HepG2 (cell line): Measurements from ENCODE around the gene NUBPL.
"Not testable (repeated sequence)": the region's sequence is repeated elsewhere in the genome, so short reads cannot be mapped to it uniquely, and the experiment has no call there.

Experiments
- ELF4 ChIP-seq: sonication (generic); formaldehyde crosslinking; IDR thresholded peaks from 2 replicates; pipeline ENCODE4 v1.5.0; 2020; ENCODE audit warnings: missing genetic modification reagents, mild to moderate bottlenecking, moderate library complexity, borderline replicate concordance
- SALL2 ChIP-seq: sonication (generic); formaldehyde crosslinking; IDR thresholded peaks from 2 replicates; pipeline ENCODE4 v1.8.1; 2023; ENCODE audit warnings: mild to moderate bottlenecking, missing genetic modification reagents, inconsistent platforms
- SIN3A ChIP-seq: IDR thresholded peaks from 2 replicates; pipeline ENCODE4 v1.6.1; 2011; ENCODE audit warnings: low read depth, mild to moderate bottlenecking, control low read depth, low read length, borderline replicate concordance
- SNAI1 ChIP-seq: sonication (generic); formaldehyde crosslinking; IDR thresholded peaks from 2 replicates; pipeline ENCODE4 v1.5.0; 2020; ENCODE audit warnings: mild to moderate bottlenecking, missing genetic modification reagents, borderline replicate concordance
- ZBTB7A ChIP-seq: sonication (generic); formaldehyde crosslinking; IDR thresholded peaks from 2 replicates; pipeline ENCODE4 v1.8.0; 2022; ENCODE audit warnings: mild to moderate bottlenecking, missing genetic modification reagents
- TF ChIP-seq, protein P1 (sequence below): sonication (generic); formaldehyde crosslinking; IDR thresholded peaks from 2 replicates; pipeline ENCODE4 v1.5.0; 2020; ENCODE audit warnings: mild to moderate bottlenecking, missing genetic modification reagents, moderate library complexity
- TF ChIP-seq, protein P2 (sequence below): IDR thresholded peaks from 2 replicates; pipeline ENCODE4 v1.6.1; 2012; ENCODE audit warnings: low read depth, low read length, improper control_type of control experiment
- TF ChIP-seq, protein P3 (sequence below): sonication (generic); formaldehyde crosslinking; IDR thresholded peaks from 2 replicates; pipeline ENCODE4 v1.4.0; 2020; ENCODE audit warnings: low read depth, mild to moderate bottlenecking, missing genetic modification reagents
- TF ChIP-seq, protein P4 (sequence below): IDR thresholded peaks from 2 replicates; pipeline ENCODE4 v1.6.1; 2016
- TF ChIP-seq, protein P5 (sequence below): sonication (generic); formaldehyde crosslinking; IDR thresholded peaks from 2 replicates; pipeline ENCODE4 v1.4.0; 2020; ENCODE audit warnings: mild to moderate bottlenecking, missing genetic modification reagents
- TF ChIP-seq, protein P6 (sequence below): sonication (generic); formaldehyde crosslinking; IDR thresholded peaks from 2 replicates; pipeline ENCODE4 v1.4.0; 2020; ENCODE audit warnings: missing genetic modification reagents, borderline replicate concordance
- TF ChIP-seq, protein P7 (sequence below): sonication (generic); formaldehyde crosslinking; IDR thresholded peaks from 2 replicates; pipeline ENCODE4 v1.5.0; 2020; ENCODE audit warnings: missing genetic modification reagents, mild to moderate bottlenecking, borderline replicate concordance

DNA sequence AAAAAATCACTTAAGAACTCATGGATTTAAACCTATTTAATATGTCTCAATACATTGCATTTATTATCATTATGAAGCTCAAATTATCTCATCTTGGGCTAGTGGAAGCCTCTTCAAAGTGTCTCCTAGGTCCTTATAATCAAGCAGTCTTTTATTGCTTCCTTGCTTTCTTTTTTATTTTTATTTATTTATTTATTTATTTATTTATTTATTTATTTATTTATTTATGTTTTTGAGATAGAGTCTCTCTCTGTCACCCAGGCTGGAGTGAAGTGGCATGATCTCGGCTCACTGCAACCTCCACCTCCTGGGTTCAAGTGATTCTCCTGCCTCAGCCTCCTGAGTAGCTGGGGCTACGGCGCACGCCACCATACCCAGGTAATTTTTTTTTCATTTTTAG lies 329.0 kb downstream of the NUBPL start:
- TF ChIP-seq, protein P1, sequence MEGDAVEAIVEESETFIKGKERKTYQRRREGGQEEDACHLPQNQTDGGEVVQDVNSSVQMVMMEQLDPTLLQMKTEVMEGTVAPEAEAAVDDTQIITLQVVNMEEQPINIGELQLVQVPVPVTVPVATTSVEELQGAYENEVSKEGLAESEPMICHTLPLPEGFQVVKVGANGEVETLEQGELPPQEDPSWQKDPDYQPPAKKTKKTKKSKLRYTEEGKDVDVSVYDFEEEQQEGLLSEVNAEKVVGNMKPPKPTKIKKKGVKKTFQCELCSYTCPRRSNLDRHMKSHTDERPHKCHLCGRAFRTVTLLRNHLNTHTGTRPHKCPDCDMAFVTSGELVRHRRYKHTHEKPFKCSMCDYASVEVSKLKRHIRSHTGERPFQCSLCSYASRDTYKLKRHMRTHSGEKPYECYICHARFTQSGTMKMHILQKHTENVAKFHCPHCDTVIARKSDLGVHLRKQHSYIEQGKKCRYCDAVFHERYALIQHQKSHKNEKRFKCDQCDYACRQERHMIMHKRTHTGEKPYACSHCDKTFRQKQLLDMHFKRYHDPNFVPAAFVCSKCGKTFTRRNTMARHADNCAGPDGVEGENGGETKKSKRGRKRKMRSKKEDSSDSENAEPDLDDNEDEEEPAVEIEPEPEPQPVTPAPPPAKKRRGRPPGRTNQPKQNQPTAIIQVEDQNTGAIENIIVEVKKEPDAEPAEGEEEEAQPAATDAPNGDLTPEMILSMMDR, result not testable (repeated sequence)
- not testable (repeated sequence) for TF ChIP-seq ZBTB7A; SALL2; SIN3A; SNAI1; ELF4 (CRISPR knock-in tag)
- TF ChIP-seq, protein P2, sequence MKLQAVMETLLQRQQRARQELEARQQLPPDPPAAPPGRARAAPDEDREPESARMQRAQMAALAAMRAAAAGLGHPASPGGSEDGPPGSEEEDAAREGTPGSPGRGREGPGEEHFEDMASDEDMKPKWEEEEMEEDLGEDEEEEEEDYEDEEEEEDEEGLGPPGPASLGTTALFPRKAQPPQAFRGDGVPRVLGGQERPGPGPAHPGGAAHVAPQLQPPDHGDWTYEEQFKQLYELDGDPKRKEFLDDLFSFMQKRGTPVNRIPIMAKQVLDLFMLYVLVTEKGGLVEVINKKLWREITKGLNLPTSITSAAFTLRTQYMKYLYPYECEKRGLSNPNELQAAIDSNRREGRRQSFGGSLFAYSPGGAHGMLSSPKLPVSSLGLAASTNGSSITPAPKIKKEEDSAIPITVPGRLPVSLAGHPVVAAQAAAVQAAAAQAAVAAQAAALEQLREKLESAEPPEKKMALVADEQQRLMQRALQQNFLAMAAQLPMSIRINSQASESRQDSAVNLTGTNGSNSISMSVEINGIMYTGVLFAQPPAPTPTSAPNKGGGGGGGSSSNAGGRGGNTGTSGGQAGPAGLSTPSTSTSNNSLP, result not testable (repeated sequence)
- TF ChIP-seq, protein P3, sequence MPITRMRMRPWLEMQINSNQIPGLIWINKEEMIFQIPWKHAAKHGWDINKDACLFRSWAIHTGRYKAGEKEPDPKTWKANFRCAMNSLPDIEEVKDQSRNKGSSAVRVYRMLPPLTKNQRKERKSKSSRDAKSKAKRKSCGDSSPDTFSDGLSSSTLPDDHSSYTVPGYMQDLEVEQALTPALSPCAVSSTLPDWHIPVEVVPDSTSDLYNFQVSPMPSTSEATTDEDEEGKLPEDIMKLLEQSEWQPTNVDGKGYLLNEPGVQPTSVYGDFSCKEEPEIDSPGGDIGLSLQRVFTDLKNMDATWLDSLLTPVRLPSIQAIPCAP (CRISPR knock-in tag), result not testable (repeated sequence)
- TF ChIP-seq, protein P4, sequence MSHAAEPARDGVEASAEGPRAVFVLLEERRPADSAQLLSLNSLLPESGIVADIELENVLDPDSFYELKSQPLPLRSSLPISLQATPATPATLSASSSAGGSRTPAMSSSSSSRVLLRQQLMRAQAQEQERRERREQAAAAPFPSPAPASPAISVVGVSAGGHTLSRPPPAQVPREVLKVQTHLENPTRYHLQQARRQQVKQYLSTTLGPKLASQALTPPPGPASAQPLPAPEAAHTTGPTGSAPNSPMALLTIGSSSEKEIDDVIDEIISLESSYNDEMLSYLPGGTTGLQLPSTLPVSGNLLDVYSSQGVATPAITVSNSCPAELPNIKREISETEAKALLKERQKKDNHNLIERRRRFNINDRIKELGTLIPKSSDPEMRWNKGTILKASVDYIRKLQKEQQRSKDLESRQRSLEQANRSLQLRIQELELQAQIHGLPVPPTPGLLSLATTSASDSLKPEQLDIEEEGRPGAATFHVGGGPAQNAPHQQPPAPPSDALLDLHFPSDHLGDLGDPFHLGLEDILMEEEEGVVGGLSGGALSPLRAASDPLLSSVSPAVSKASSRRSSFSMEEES (CRISPR knock-in tag), result not testable (repeated sequence)
- TF ChIP-seq, protein P5, sequence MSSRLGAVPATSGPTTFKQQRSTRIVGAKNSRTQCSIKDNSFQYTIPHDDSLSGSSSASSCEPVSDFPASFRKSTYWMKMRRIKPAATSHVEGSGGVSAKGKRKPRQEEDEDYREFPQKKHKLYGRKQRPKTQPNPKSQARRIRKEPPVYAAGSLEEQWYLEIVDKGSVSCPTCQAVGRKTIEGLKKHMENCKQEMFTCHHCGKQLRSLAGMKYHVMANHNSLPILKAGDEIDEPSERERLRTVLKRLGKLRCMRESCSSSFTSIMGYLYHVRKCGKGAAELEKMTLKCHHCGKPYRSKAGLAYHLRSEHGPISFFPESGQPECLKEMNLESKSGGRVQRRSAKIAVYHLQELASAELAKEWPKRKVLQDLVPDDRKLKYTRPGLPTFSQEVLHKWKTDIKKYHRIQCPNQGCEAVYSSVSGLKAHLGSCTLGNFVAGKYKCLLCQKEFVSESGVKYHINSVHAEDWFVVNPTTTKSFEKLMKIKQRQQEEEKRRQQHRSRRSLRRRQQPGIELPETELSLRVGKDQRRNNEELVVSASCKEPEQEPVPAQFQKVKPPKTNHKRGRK (CRISPR knock-in tag), result not testable (repeated sequence)
- TF ChIP-seq, protein P6, sequence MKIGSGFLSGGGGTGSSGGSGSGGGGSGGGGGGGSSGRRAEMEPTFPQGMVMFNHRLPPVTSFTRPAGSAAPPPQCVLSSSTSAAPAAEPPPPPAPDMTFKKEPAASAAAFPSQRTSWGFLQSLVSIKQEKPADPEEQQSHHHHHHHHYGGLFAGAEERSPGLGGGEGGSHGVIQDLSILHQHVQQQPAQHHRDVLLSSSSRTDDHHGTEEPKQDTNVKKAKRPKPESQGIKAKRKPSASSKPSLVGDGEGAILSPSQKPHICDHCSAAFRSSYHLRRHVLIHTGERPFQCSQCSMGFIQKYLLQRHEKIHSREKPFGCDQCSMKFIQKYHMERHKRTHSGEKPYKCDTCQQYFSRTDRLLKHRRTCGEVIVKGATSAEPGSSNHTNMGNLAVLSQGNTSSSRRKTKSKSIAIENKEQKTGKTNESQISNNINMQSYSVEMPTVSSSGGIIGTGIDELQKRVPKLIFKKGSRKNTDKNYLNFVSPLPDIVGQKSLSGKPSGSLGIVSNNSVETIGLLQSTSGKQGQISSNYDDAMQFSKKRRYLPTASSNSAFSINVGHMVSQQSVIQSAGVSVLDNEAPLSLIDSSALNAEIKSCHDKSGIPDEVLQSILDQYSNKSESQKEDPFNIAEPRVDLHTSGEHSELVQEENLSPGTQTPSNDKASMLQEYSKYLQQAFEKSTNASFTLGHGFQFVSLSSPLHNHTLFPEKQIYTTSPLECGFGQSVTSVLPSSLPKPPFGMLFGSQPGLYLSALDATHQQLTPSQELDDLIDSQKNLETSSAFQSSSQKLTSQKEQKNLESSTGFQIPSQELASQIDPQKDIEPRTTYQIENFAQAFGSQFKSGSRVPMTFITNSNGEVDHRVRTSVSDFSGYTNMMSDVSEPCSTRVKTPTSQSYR (CRISPR knock-in tag), result not testable (repeated sequence)
- TF ChIP-seq, protein P7, sequence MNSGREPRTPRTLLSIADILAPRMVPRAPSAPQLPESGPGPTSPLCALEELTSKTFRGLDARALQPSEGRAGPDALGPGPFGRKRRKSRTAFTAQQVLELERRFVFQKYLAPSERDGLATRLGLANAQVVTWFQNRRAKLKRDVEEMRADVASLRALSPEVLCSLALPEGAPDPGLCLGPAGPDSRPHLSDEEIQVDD, result not testable (repeated sequence)
